Astrocyte (in vitro differentiated cells and primary cell): Measurements from ENCODE around the gene RAPGEF2. TPM values are rescaled to one million over a fixed set of nuclear protein-coding genes. Genes with fewer than 3 reads are reported as not detected.
"Not testable (repeated sequence)": the region's sequence is repeated elsewhere in the genome, so short reads cannot be mapped to it uniquely, and the experiment has no call there.

Source experiments
- DNase-seq: peaks from one replicate; pipeline ENCODE4 v3.0.0-alpha.2; 2010; ENCODE audit warnings: low read depth
- FAIRE-seq: peaks from 2 replicates; lab custom pipeline; 2011; peaks lifted over from hg19 to GRCh38; lab: Jason Lieb, UNC
- H2AFZ ChIP-seq: 2 replicates; pipeline ENCODE4 v1.6.0; 2012; ENCODE audit warnings: low read depth, low read length, inconsistent platforms
- H3K27ac ChIP-seq: 2 replicates; pipeline ENCODE4 v1.5.1; 2011; ENCODE audit warnings: low read depth, low read length, inconsistent platforms
- H3K27me3 ChIP-seq: 2 replicates; pipeline ENCODE4 v1.6.0; 2011; ENCODE audit warnings: low read length, inconsistent platforms; ENCODE audit not compliant: insufficient read depth
- H3K36me3 ChIP-seq: 2 replicates; pipeline ENCODE4 v1.5.1; 2011; ENCODE audit warnings: low read length, inconsistent platforms; ENCODE audit not compliant: insufficient read depth
- H3K4me1 ChIP-seq: 2 replicates; pipeline ENCODE4 v1.5.1; 2011; ENCODE audit warnings: low read length, inconsistent platforms; ENCODE audit not compliant: insufficient read depth
- H3K4me2 ChIP-seq: 2 replicates; pipeline ENCODE4 v1.6.0; 2012; ENCODE audit warnings: low read length, inconsistent platforms
- H3K4me3 ChIP-seq: 2 replicates; pipeline ENCODE4 v1.5.1; 2011; ENCODE audit warnings: low read depth, mild to moderate bottlenecking, low read length, inconsistent platforms; ENCODE audit not compliant: insufficient read depth
- H3K79me2 ChIP-seq: 2 replicates; pipeline ENCODE4 v1.6.0; 2012; ENCODE audit warnings: mild to moderate bottlenecking, low read length, inconsistent platforms; ENCODE audit not compliant: insufficient read depth
- H3K9ac ChIP-seq: 2 replicates; pipeline ENCODE4 v1.6.0; 2012; ENCODE audit warnings: mild to moderate bottlenecking, low read length, inconsistent platforms
- H3K9me3 ChIP-seq: 2 replicates; pipeline ENCODE4 v1.5.1; 2012; ENCODE audit warnings: low read depth, mild to moderate bottlenecking, low read length, inconsistent platforms; ENCODE audit not compliant: insufficient read depth
- H4K20me1 ChIP-seq: 2 replicates; pipeline ENCODE4 v1.6.0; 2012; ENCODE audit warnings: low read length, inconsistent platforms; ENCODE audit not compliant: insufficient read depth
- H3K27ac Mint-ChIP-seq: one replicate; pipeline ENCODE4 v1.8.0; 2021; ENCODE audit warnings: mild to moderate bottlenecking, mixed read lengths; ENCODE audit not compliant: unreplicated experiment
- H3K27me3 Mint-ChIP-seq: one replicate; pipeline ENCODE4 v1.8.0; 2021; ENCODE audit warnings: low read depth, mixed read lengths; ENCODE audit not compliant: unreplicated experiment
- H3K36me3 Mint-ChIP-seq: one replicate; pipeline ENCODE4 v1.8.0; 2021; ENCODE audit warnings: low read depth, mixed read lengths; ENCODE audit not compliant: unreplicated experiment
- H3K4me1 Mint-ChIP-seq: one replicate; pipeline ENCODE4 v1.8.0; 2021; ENCODE audit warnings: low read depth, mixed read lengths; ENCODE audit not compliant: unreplicated experiment
- H3K4me3 Mint-ChIP-seq: one replicate; pipeline ENCODE4 v1.8.0; 2021; ENCODE audit warnings: mild to moderate bottlenecking, moderate library complexity, mixed read lengths; ENCODE audit not compliant: unreplicated experiment
- H3K9me3 Mint-ChIP-seq: one replicate; pipeline ENCODE4 v1.8.0; 2021; ENCODE audit warnings: mild to moderate bottlenecking, mixed read lengths; ENCODE audit not compliant: unreplicated experiment
- CTCF ChIP-seq: IDR thresholded peaks from 2 replicates; pipeline ENCODE4 v1.5.1; 2011; ENCODE audit warnings: low read depth, mild to moderate bottlenecking, inconsistent platforms, low read length, moderate library complexity; ENCODE audit not compliant: insufficient read depth
- EZH2 ChIP-seq: IDR thresholded peaks from 2 replicates; pipeline ENCODE4 v1.6.1; 2012; ENCODE audit warnings: mild to moderate bottlenecking, low read length, inconsistent platforms; ENCODE audit not compliant: insufficient read depth
- total RNA-seq: library from RNA; stranded (reverse); gene quantifications from 2 replicates; pipeline ENCODE4 v1.2.1, GENCODE V29; 2021

RAPGEF2 gene
- total RNA-seq, 1 donor from 2014 or later, result 59.0 TPM

- Histone ChIP-seq H3K27ac (no peak overlapping the region), H3K4me2 (no peak overlapping the region), H2AFZ (no peak overlapping the region), H3K9ac (no peak overlapping the region), H3K27me3 (no peaks in the 10 kb centered on the region), H3K79me2 (no peaks in the 10 kb centered on the region), H3K4me3 (no peak overlapping the region), H3K4me1 (no peaks in the 10 kb centered on the region), H3K9me3 (no peaks in the 10 kb centered on the region), H3K36me3 (no peaks in the 10 kb centered on the region), H4K20me1 (no peaks in the 10 kb centered on the region)
- Mint-ChIP-seq H3K36me3 (peaks cover 5% of the 10 kb centered on the region), H3K4me3 (no peak overlapping the region), H3K9me3 (no peaks in the 10 kb centered on the region), H3K27ac (no peak overlapping the region), H3K27me3 (no peaks in the 10 kb centered on the region), H3K4me1 (peaks cover 14% of the 10 kb centered on the region)
- TF ChIP-seq EZH2, result no peak
- DNase-seq (no peak), FAIRE-seq (no peak)
Measured at GRCh38 chr4:159378056-159378616, 275.3 kb downstream of the RAPGEF2 start.

GRCh38 chr4:159379064-159379463 is 276.2 kb downstream of the RAPGEF2 start:
- not testable (repeated sequence) for H3K4me1 ChIP-seq, H3K27me3 Mint-ChIP-seq, H3K9me3 Mint-ChIP-seq, H3K27ac ChIP-seq, H3K9me3 ChIP-seq, H3K36me3 Mint-ChIP-seq, H4K20me1 ChIP-seq, H3K4me2 ChIP-seq, H3K27ac Mint-ChIP-seq, H3K4me3 Mint-ChIP-seq, H3K36me3 ChIP-seq, H3K27me3 ChIP-seq, H3K79me2 ChIP-seq, H3K4me3 ChIP-seq, H3K9ac ChIP-seq, FAIRE-seq, H2AFZ ChIP-seq, DNase-seq
- peaks cover 14% of the 10 kb centered on the region for H3K4me1 Mint-ChIP-seq

GRCh38 chr4:159379836-159380235 is 277.0 kb downstream of the RAPGEF2 start:
- Histone ChIP-seq H3K9me3 (no peaks in the 10 kb centered on the region), H3K4me3 (no peak overlapping the region), H3K27ac (no peak overlapping the region), H3K36me3 (no peaks in the 10 kb centered on the region), H3K27me3 (no peaks in the 10 kb centered on the region), H2AFZ (no peak overlapping the region), H3K4me1 (no peaks in the 10 kb centered on the region), H4K20me1 (no peaks in the 10 kb centered on the region), H3K4me2 (no peak overlapping the region), H3K9ac (no peak overlapping the region), H3K79me2 (no peaks in the 10 kb centered on the region)
- H3K9me3 Mint-ChIP-seq, result no peaks in the 10 kb centered on the region
- TF ChIP-seq EZH2 (no peak), CTCF (no peak)
- H3K27me3 Mint-ChIP-seq, result no peaks in the 10 kb centered on the region
- DNase-seq, result no peak
- FAIRE-seq, result no peak
- H3K27ac Mint-ChIP-seq, result no peak overlapping the region
- H3K4me3 Mint-ChIP-seq, result no peak overlapping the region
- peaks cover 11% of the 10 kb centered on the region for H3K4me1 Mint-ChIP-seq
- H3K36me3 Mint-ChIP-seq, result peaks cover 5% of the 10 kb centered on the region
